NCI-H345 (cell line): ENCODE results near the gene GPR143.

ENCODE experiments used
- DNase-seq: peaks from one replicate; lab custom pipeline; 2025; lab: John Stamatoyannopoulos, UW

Gene GPR143

GRCh38 chrX:9768321-9768839 is 2.7 kb upstream of the GPR143 start:
- peak; percentile 11 for DNase-seq

GRCh38 chrX:9767375-9767774 is 1.7 kb upstream of the GPR143 start:
- no peak for DNase-seq

GRCh38 chrX:9765072-9765736 is 443 bp downstream of the GPR143 start:
- no peak for DNase-seq

DNA sequence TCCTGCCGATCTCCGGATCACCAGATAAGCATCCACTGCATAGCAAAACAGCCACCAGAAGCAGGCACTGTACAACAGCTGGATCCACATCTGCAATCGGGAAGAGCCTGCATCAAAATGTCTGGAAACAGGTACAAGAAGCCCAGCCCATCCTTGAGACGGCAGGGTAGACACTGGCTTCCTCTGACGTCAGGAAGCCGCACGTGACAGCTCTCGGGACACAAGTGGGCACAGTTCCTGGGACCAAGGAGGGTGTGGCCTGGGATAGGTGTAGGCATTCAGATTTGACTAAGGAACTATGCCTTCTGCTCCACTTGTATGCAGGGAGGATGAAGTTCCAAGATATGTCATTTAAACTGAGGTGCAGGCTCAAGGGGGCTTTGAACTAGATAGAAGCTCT is 6.3 kb downstream of the GPR143 start:
- DNase-seq: no peak

DNA sequence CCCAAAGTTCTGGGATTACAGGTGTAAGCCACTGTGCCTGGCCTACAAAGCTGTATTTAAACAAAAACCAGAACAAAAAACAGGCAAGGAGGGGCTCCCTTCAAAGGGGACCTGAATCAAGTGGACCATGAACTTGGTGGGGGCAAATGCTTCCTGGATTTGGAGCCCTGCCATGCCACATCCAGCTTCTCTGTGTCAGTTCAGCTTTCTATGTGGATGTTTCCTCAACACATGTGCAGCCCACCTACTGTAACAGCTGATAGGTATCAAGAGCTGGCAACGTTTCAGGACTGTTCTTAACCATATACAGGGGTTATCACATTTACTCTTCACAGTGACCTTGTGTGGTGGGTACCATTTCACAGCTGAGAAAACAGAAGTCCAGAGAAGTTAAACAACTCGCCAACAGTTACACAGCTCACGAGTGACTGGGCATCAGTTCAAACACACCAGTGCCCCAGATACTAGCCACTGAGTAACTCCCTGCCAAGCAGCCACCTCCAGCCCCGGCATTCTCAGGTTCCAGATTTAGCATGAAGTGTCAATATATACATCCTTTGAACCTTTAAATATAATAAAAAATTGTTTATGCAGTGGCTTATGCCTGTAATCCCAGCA is 7.5 kb downstream of the GPR143 start:
- no peak for DNase-seq

DNA sequence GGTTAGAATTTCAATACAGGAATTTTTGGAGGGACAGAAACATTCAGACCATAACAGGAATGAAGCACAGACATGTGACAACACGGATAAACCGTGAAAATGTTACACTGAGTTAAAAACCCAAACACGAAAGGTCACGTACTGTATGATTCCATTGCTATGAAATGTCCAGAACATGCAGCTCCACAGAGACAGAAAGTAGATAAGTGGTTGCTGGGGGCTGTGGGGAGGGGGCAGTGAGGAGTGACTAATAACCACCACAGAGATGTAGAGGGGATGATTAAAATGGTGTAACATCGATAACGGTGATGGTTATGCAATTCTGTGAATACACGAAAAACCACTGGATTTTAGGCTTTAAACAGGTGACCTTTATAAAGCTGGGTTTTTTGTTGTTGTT is 8.3 kb downstream of the GPR143 start:
- no peak for DNase-seq

GRCh38 chrX:9749146-9749692 is 16.4 kb downstream of the GPR143 start:
- DNase-seq: no peak

GRCh38 chrX:9747644-9748043 is 18.0 kb downstream of the GPR143 start:
- no peak for DNase-seq

GRCh38 chrX:9746148-9746888 is 19.3 kb downstream of the GPR143 start:
- no peak for DNase-seq

GRCh38 chrX:9745417-9746115 is 20.1 kb downstream of the GPR143 start:
- no peak for DNase-seq

DNA sequence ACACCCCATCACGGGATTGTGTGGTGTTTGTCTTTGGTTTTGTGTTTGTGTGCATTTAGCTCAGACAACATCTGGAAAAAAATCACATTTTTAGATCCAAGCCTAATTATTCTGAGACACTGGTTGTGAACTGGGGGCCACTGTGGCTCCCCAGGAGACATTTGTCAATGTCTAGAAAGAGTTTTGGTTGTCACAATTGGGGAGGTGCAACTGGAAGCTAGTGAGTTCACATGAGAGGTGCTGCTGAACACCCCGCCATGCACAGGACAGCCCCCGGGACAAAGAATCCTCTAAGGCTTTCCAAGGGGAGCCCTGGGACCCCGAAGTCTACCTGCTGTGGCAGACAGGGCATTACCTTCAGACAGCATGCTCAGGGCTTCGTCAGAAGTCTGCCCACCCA is 26.5 kb downstream of the GPR143 start:
- no peak for DNase-seq

DNA sequence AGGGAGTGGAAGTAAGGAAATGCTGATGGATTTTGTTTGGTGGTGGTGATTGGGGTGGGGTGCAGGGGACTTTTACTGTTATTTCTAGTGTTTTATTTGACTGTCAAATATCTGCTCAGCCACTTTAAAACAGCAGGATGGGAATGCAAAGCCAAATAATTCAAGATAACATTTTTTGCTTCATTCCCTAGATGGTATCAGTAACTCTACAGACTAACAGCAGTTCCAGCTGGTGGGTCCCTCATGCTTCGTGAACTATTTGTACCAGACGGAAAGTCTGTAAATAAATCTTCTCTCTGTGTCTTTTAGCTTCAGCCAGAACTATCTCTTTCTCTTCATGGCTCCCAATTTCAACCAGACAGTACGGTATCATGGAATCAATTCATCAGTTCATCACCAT is 27.5 kb downstream of the GPR143 start:
- no peak for DNase-seq

- no peak for DNase-seq
Observed at GRCh38 chrX:9737363-9737762, 28.3 kb downstream of the GPR143 start.

DNA sequence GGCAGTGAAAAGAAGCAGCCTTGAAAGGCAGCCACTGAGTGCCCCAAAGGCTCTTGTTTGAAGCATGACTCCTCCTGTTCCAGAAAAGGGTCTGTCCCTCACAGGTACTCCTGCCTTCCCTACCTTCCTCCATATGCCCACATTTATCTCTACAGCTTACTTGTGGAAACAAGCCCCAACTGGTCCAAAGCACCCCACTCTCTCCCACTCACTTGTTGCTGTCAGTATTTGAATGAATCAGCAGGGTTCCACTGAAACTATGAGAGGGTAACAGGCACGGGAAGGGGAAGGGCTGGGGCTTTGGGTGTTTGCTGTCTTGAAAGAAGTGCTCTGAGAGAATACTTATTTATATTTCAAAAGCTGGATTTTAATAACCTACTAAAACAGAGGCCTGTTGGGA is 34.9 kb downstream of the GPR143 start:
- no peak for DNase-seq

DNA sequence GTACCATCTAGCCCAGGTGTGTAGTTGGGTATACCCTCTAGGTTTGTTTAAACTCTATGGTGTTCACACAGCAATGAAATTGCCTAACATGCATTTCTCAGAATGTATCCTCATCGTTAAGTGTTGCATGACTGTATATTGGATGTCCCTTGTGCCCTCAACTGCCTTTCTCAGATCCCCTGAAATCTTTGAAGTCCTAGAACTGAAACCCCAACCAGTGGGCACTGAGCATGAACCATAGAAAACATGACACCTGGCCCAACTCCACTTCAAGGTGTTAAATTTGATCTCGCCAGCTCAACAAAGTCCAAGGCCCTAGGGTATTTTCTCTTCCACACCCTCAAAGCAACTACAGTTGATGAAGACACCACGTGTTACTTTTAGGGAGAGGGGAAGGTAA is 35.6 kb downstream of the GPR143 start:
- DNase-seq: no peak

DNA sequence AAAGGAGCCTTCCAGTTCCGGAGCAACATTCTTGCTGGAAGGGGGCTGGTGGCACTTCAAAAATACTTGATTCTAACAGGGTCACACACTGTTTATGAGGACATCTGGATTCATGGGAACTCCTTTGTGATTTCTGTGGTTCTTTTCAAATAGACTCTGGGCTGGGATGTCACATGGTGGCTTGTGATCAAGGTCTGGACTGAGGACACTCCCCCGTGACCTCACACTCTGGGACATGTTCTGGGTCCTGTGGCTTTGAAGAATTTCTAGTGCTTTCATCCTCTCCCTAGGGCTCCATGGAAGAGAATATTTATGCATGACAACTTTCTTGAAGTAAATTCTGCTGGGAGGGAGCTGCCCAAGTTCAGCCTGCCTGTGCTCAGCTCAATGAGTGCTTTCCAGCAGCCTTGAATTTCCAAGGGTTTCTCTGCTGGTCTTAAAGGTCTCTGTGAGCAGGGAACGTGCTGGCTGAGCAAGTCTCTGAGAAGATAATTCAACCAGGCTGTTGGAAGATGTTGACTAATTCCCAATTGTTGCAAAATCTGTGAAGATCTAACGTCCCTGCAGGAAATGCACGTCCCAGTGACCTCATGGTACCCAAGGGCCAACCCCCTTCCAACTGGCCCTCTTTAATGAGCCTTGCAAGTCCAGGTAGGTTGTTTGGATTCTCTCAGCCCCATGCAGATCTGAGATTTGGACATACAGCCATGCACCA is 36.3 kb downstream of the GPR143 start:
- DNase-seq: no peak

DNA sequence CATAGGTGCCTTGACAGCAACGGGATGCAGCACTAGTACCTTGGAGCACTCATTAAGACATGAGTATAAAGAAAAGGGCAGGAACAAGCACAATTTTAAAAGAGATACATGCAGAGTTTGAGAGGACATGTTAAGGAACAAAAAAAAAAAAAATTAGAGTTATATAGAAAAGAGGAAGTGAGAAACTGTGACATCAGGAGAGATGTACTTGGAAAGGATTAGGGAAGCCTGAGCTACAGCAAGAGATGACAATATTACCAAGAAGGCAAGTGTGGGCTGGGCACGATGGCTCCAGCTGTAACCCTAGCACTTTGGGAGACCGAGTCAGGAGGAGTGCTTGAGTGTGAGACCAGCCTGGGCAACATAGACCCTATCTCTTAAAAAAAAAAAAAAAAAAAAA is 37.4 kb downstream of the GPR143 start:
- DNase-seq: no peak

DNA sequence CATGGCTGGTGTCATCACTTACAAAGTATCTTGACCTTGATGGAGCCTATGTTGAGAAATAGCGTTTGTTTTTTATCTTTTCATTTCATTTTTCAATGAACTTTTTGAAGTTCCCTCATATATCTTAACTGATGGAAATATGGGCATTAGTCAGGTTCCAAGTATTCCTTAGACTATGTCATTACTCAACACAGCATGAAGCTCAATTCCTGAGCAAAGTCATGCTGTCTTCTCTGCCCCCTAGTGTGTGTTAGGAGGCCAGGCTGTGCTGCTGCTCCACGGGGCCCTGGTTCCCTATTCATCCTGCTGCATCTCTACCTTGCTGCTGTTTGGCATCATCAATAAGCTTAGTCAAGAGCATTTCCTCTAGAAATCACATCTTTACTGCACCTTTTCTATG is 40.9 kb downstream of the GPR143 start:
- DNase-seq: no peak

DNA sequence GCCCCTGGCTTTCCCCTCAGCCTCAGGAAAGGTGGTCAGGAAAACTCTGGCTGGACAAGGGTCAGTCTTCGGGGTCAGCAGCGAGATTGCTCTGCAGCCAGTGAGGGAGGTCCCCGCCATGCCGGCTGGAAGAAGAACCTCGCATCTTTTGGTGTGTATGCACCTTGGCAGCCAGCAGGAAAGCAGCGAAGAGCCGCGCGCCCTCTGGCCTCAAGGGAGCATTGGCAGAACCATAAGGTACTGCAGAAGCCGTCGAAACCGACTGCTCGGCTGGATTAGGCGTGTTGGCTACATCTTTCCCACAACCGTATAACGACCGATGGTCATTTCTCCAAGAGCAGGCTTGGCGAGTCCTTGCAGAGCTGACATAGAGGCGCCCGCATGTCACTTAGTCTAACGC is 48.3 kb downstream of the GPR143 start:
- no peak for DNase-seq

- DNase-seq: no peak
Observed at GRCh38 chrX:9710332-9710731, 55.3 kb downstream of the GPR143 start.

DNA sequence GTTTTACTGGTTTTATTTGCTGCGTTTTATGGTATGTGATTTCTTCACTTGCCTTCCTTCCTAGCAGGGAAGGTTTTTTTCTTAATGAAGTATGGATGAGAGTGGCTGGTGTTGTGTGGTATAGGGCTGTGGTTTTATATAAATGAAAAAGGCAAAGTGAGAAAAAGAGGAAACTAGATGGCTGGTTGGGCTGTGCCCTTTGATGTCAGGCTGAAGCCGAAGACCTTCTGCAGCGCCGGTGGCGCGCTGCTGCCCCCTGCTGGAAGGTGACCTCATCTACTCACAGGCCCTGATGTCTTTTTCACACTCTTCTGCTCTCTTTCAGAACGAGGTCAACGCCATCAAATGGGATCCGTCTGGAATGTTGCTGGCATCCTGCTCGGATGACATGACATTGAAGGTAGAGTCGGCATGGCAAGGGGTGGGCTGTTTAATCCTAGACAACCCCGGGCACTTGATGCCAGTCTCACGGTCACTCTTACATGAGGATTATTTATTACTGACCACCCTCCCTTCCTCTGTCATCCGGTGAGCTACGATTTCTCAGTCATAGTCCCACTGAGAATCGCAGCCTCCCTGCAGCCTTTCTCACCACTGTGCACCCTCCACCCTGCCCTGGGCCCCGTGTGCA is 56.6 kb downstream of the GPR143 start:
- DNase-seq: peak; percentile 61
